ENCODE results near the gene GIPC1.

Gene GIPC1

DNA sequence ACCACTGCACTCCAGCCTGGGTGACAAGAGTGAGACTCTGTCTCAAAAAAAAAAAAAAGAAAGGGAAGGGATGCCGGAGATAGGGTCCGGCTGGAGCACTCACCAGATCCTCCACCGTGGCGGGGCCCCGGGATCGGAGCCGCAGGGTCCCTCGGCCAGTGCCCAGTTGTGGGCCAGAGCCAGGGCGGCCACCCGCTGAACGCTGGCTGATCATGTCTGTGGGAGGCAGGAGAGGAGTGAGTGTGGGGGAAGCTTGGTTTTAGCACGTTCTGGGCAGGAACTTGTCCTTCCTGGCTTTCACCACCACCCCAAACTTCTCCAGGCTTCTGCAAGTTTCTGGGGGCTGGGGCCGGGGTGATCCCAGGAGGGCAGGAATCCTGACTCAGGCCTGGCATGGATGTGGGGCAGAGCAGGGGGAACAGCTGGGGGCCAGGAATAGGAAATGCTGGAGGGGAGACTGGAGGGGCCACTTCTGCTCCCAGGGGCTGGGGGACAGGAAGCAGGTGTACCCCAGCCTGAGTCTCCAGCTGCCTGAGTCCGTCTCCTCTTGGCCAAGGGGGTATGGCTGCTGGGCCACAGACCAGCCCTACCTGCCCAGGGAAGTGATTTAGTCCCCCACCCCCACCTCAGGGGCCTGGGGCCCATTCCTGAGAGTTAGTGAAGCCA is 16.5 kb downstream of the GIPC1 start:
- DNase-seq (ENCODE audit: low read depth): no peak
- no peak overlapping the region for H3K4me3 ChIP-seq (replicated peaks; ENCODE audit: low read depth, low read length)
- TF ChIP-seq, protein P1, sequence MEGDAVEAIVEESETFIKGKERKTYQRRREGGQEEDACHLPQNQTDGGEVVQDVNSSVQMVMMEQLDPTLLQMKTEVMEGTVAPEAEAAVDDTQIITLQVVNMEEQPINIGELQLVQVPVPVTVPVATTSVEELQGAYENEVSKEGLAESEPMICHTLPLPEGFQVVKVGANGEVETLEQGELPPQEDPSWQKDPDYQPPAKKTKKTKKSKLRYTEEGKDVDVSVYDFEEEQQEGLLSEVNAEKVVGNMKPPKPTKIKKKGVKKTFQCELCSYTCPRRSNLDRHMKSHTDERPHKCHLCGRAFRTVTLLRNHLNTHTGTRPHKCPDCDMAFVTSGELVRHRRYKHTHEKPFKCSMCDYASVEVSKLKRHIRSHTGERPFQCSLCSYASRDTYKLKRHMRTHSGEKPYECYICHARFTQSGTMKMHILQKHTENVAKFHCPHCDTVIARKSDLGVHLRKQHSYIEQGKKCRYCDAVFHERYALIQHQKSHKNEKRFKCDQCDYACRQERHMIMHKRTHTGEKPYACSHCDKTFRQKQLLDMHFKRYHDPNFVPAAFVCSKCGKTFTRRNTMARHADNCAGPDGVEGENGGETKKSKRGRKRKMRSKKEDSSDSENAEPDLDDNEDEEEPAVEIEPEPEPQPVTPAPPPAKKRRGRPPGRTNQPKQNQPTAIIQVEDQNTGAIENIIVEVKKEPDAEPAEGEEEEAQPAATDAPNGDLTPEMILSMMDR (IDR thresholded peaks at IDR 0.05; ENCODE audit: low read length, missing control alignments): no peak

DNA sequence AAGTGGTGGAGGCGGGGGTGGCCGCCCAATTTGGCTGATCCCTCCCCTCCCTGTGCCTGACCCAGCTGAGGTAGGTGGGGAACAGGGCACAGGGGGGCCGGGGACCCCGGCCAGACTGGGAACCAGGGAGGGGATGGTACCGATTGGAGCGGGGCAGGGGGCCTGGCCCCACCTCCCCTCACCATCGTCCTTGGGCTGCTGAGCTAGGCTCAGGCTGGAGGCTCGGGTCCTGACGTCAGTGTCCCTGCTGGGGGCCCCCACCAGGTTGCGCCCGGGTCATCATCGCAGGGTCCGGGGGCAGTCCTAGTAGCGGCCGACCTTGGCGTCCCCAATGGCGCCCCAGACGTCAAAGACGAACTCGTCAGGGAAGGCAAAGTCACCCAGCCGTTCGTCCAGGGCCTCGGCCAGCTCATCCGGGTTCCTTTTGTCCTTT is 17.8 kb downstream of the GIPC1 start:
- no peak overlapping the region for H3K4me3 ChIP-seq (replicated peaks; ENCODE audit: low read depth, low read length)
- no peak for DNase-seq (ENCODE audit: low read depth)
- TF ChIP-seq, protein P1 (IDR thresholded peaks at IDR 0.05; ENCODE audit: low read length, missing control alignments): no peak

- no peak for DNase-seq (ENCODE audit: low read depth)
- no peak overlapping the region for H3K4me3 ChIP-seq (replicated peaks; ENCODE audit: low read depth, low read length)
- TF ChIP-seq, protein P1 (IDR thresholded peaks at IDR 0.05; ENCODE audit: low read length, missing control alignments): no peak
These were observed 18.4 kb downstream of the GIPC1 start for GRCh38 chr19:14477418-14478112.

DNA sequence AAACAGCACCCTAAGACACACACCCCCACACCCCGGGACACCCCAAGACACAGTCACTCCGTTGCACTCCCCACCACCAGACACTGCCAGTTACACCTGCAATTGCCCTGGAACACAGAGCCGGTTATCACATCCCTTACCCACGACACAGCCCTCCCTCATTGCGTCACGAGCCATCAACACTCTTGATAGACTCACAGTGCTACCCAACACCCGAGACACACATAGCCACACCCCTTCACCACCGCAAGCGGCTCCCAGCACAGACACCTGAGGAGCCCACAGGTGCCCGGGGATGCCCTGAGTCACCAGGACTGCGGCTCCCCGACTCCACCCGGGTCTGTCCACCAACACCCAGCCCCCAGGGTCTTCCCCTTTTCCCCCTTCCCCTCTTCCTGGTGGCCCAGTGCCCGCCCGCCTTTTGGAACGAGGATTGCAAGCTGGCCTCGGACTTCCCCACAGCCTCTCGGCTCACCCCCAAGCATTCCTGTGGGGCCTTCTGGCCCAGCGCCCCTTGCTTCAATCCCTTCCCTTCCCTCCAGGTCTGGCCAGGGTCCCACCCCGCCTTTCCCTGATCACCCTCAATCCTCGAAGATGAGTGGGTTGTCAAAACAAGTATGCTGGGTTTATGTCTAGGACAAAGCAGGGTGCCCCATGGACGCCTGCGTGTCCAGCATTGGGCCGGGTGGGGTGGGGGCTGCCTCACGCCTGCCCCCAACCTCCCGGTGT is 19.1 kb downstream of the GIPC1 start:
- DNase-seq (ENCODE audit: low read depth): peak; percentile 79
- no peak overlapping the region for H3K4me3 ChIP-seq (replicated peaks; ENCODE audit: low read depth, low read length)
- TF ChIP-seq, protein P1 (IDR thresholded peaks at IDR 0.05; ENCODE audit: low read length, missing control alignments): no peak

DNA sequence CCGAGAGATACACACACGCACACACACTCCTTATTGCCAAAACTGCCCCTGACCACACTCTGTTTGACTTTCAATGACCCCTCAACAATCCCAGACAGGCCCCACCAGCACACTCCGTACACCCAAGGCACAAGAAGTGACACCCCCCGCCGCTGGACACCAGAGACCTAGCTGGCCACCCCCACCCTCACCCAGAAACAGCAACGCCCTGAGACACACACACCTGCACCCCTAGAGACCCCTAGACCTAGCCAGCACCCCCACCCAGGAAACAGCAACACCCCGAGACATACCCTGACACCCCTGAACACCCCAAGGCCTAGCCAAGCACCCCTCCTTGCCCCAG is 19.6 kb downstream of the GIPC1 start:
- H3K4me3 ChIP-seq (replicated peaks; ENCODE audit: low read depth, low read length): no peak overlapping the region
- TF ChIP-seq, protein P1 (IDR thresholded peaks at IDR 0.05; ENCODE audit: low read length, missing control alignments): no peak
- no peak for DNase-seq (ENCODE audit: low read depth)

GRCh38 chr19:14475251-14476073 is 20.5 kb downstream of the GIPC1 start, which contains the start of gene PTGER1:
Gene PTGER1, minus strand, starts transcription at chr19:14475354. Its CDS starts 1,034 bp downstream, at chr19:14474320.
- TF ChIP-seq, protein P1 (IDR thresholded peaks at IDR 0.05; ENCODE audit: low read length, missing control alignments): peak; percentile 22
- no peak for DNase-seq (ENCODE audit: low read depth)
- H3K4me3 ChIP-seq (replicated peaks; ENCODE audit: low read depth, low read length): no peak within 1 kb of the TSS
